Kidney (tissue), 14 donors: ENCODE measurements around the gene CLEC17A. TPM values are rescaled to one million over a fixed set of nuclear protein-coding genes. Genes with fewer than 3 reads are reported as not detected.

Experiments
- DNase-seq, 5 donors: peaks; one replicate each; pipeline ENCODE4 v3.0.0-alpha.2; 2013 to 2020
- FAIRE-seq: peaks from 2 replicates; lab custom pipeline; 2012; peaks lifted over from hg19 to GRCh38; lab: Jason Lieb, UNC
- H3K27ac ChIP-seq, 2 donors: one replicate each; pipeline ENCODE4 v1.7.0; 2013; ENCODE audit warnings: low read depth in 2 of 2, low read length in 2 of 2, inconsistent platforms in 1 of 2
- H3K27me3 ChIP-seq: one replicate; pipeline ENCODE4 v1.7.1; 2013; ENCODE audit warnings: low read length, inconsistent platforms; ENCODE audit not compliant: control insufficient read depth, insufficient read depth
- H3K36me3 ChIP-seq, 3 donors: one replicate each; pipeline versions ENCODE4 v1.7.0 to v1.7.1; 2013; ENCODE audit warnings: low read length in 3 of 3, control low read depth in 1 of 3, inconsistent platforms in 1 of 3; ENCODE audit not compliant: insufficient read depth in 3 of 3, control insufficient read depth in 2 of 3
- H3K4me1 ChIP-seq, 3 donors: one replicate each; pipeline versions ENCODE4 v1.7.0 to v1.7.1; 2013; ENCODE audit warnings: low read length in 3 of 3, inconsistent platforms in 1 of 3, low read depth in 1 of 3; ENCODE audit not compliant: control insufficient read depth in 2 of 3, insufficient read depth in 2 of 3
- H3K4me3 ChIP-seq, 3 donors: one replicate each; pipeline versions ENCODE4 v1.7.0 to v1.8.1; 2013; ENCODE audit warnings: low read length in 3 of 3, control low read depth in 1 of 3, inconsistent platforms in 1 of 3
- H3K9ac ChIP-seq, 3 donors: one replicate each; pipeline versions ENCODE4 v1.7.0 to v1.7.1; 2013; ENCODE audit warnings: low read length in 3 of 3, control low read depth in 1 of 3, inconsistent platforms in 1 of 3
- H3K9me3 ChIP-seq, 3 donors: one replicate each; pipeline versions ENCODE4 v1.7.0 to v1.7.1; 2013; ENCODE audit warnings: low read length in 3 of 3, control low read depth in 1 of 3, inconsistent platforms in 1 of 3; ENCODE audit not compliant: control insufficient read depth in 2 of 3, insufficient read depth in 1 of 3
- CTCF ChIP-seq: IDR thresholded peaks from 3 replicates; pipeline ENCODE4 v1.5.1; 2012; ENCODE audit warnings: mild to moderate bottlenecking, moderate library complexity, borderline replicate concordance; ENCODE audit not compliant: insufficient read depth; ENCODE audit errors: extremely low read depth
- intact Hi-C: fragments of 100-400 bp; cut with DNase I; formaldehyde crosslinking; loops from one replicate; pipeline ENCODE4 v1.11.1; 2022
- polyA plus RNA-seq: library from polyadenylated mRNA; stranded (reverse); fragments of 350-450 nt; fragmentation: Illumina TruSeq; extraction: RNeasy Lipid Tissue Mini Kit (QIAGEN cat#74804); gene quantifications from one replicate; pipeline ENCODE4 v1.2.3, GENCODE V29; 2014; ENCODE audit warnings: low read depth, low replicate concordance; ENCODE audit not compliant: insufficient read depth
- total RNA-seq: library from RNA; stranded (reverse); fragmentation: NEBNext Ultra II Directional; extraction: Animal tissue kit (Norgen Biotek cat#: 25700); gene quantifications from one replicate; pipeline ENCODE4 v1.2.1, GENCODE V29; 2021
- donor health status: control.
- donor health status: control.
- donor health status: control.
- donor health status: control.
- donor health status: control.
- donor health status: DM: yes; HTN: yes; CAD: no.
- donor health status: Normal renal cell carcinoma (clear cell type).

The CLEC17A gene
- total and polyA plus RNA-seq, 2 donors from 2014 or later, result 0.76 TPM; not detected in 1

GRCh38 chr19:14654786-14655560 lies 72.1 kb downstream of the CLEC17A start:
- no peak for FAIRE-seq
- no peak for TF ChIP-seq CTCF
- Histone ChIP-seq H3K36me3 (no peaks in the 10 kb centered on the region), H3K27ac (no peak overlapping the region), H3K9ac (no peak overlapping the region), H3K27me3 (no peaks in the 10 kb centered on the region), H3K9me3 (no peaks in the 10 kb centered on the region), H3K4me3 (no peak overlapping the region), H3K4me1 (no peaks in the 10 kb centered on the region)
- intact Hi-C loops, result no loop called here
- no peak for DNase-seq

- Histone ChIP-seq H3K36me3 (no peaks in the 10 kb centered on the region), H3K9ac (no peak overlapping the region), H3K4me3 (no peak overlapping the region), H3K27me3 (no peaks in the 10 kb centered on the region), H3K4me1 (no peaks in the 10 kb centered on the region), H3K27ac (no peak overlapping the region), H3K9me3 (no peaks in the 10 kb centered on the region)
- intact Hi-C loops, result no loop called here
- FAIRE-seq, result no peak
- no peak for TF ChIP-seq CTCF
- DNase-seq, result no peak
Measured at GRCh38 chr19:14655726-14656125, 72.8 kb downstream of the CLEC17A start.

GRCh38 chr19:14659874-14660489 lies 77.1 kb downstream of the CLEC17A start:
- H3K27me3 ChIP-seq, result no peaks in the 10 kb centered on the region
- no peaks in the 10 kb centered on the region for H3K9me3 ChIP-seq
- intact Hi-C loops, result no loop called here
- H3K4me1 ChIP-seq, result no peaks in the 10 kb centered on the region
- FAIRE-seq (no peak), DNase-seq (no peak)
- no peaks in the 10 kb centered on the region for H3K36me3 ChIP-seq
- no peak overlapping the region for H3K4me3 ChIP-seq
- no peak overlapping the region for H3K9ac ChIP-seq
- no peak for TF ChIP-seq CTCF
- no peak overlapping the region for H3K27ac ChIP-seq
